ENCODE data around the gene SEZ6L2. TPM values are rescaled to one million over a fixed set of nuclear protein-coding genes. Genes with fewer than 3 reads are reported as not detected.

The SEZ6L2 gene
- total and polyA plus RNA-seq, 12 donors, result 0.17 to 1.2 (median 0.70) TPM; not detected in 1

DNA sequence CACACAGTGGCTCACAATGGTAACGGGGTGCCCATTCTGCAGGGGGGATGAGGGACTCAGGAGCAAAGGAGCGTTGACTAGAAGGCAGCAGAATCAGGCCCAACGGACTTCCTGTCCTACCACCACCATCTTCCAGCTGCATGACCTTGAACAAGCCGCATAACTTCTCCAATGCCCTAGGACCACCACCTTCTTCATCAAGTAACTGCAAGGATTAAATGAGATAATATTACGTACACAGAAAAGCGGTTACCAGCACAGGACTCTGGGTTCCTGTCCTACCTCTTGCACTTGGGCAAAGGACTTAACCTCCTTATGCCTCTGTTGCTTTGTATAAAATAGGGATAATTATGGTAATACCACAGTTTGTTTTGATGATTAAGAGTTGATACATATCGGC lies 5.6 kb upstream of the SEZ6L2 start:
- TF ChIP-seq, protein P1, sequence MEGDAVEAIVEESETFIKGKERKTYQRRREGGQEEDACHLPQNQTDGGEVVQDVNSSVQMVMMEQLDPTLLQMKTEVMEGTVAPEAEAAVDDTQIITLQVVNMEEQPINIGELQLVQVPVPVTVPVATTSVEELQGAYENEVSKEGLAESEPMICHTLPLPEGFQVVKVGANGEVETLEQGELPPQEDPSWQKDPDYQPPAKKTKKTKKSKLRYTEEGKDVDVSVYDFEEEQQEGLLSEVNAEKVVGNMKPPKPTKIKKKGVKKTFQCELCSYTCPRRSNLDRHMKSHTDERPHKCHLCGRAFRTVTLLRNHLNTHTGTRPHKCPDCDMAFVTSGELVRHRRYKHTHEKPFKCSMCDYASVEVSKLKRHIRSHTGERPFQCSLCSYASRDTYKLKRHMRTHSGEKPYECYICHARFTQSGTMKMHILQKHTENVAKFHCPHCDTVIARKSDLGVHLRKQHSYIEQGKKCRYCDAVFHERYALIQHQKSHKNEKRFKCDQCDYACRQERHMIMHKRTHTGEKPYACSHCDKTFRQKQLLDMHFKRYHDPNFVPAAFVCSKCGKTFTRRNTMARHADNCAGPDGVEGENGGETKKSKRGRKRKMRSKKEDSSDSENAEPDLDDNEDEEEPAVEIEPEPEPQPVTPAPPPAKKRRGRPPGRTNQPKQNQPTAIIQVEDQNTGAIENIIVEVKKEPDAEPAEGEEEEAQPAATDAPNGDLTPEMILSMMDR (IDR thresholded peaks at IDR 0.05), result no peak
- WGBS, 2 donors, result 94% methylated on average over 7 of the region's 7 CpGs
- DNase-seq (no peak), ATAC-seq (no peak)
- Histone ChIP-seq H3K4me3 (no peak overlapping the region), H3K4me1 (peaks cover 0 to 13% (median 8%) of the 10 kb centered on the region in 9 donors), H3K27ac (no peak overlapping the region), H3K36me3 (peaks cover 0 to 11% (median 0%) of the 10 kb centered on the region in 9 donors), H3K9me3 (no peaks in the 10 kb centered on the region), H3K27me3 (peaks cover 0 to 21% (median 7%) of the 10 kb centered on the region in 7 donors)
- intact Hi-C loops (cut with DNase I), result no loop called here

- no peak for DNase-seq
Observed at GRCh38 chr16:29903590-29903989, 4.2 kb upstream of the SEZ6L2 start.

DNA sequence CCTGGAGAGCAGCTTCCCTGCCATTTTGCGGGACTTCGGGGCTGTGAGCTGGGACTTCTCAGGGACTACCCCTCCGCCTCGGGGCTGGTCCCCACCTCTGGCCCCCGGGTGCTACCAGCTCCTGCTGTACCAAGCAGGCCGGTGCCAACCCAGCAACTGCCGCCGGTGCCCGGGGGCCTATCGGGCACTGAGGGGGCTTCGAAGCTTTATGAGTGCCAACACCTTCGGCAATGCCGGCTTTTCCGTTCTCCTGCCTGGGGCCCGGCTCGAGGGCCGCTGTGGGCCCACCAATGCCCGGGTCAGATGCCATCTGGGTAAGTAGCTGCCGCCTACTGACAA lies 2.2 kb upstream of the SEZ6L2 start:
- TF ChIP-seq, protein P1 (IDR thresholded peaks at IDR 0.05), result no peak
- DNase-seq (no peak), ATAC-seq (no peak)
- Histone ChIP-seq H3K36me3 (peaks cover 0 to 4% (median 0%) of the 10 kb centered on the region in 9 donors), H3K27me3 (peaks cover 6 to 52% (median 39%) of the 10 kb centered on the region in 7 donors), H3K27ac (no peak overlapping the region), H3K9me3 (no peaks in the 10 kb centered on the region), H3K4me1 (peaks cover 0 to 25% (median 13%) of the 10 kb centered on the region in 9 donors), H3K4me3 (peak overlapping the region in 1 of 10 donors; percentile 76)
- intact Hi-C loops (cut with DNase I), result no loop called here
- 86 to 88% methylated on average over 19 of the region's 19 CpGs for WGBS, 2 donors

More at GRCh38 chr16:29903590-29903989, 4.2 kb upstream of the SEZ6L2 start:
- H3K36me3 ChIP-seq, result peaks cover 0 to 11% (median 0%) of the 10 kb centered on the region in 9 donors
- H3K27me3 ChIP-seq, result peaks cover 3 to 32% (median 18%) of the 10 kb centered on the region in 7 donors
- no peaks in the 10 kb centered on the region for H3K9me3 ChIP-seq
- peaks cover 0 to 25% (median 13%) of the 10 kb centered on the region in 9 donors for H3K4me1 ChIP-seq
- TF ChIP-seq, protein P1 (IDR thresholded peaks at IDR 0.05), result no peak
- no peak overlapping the region for H3K4me3 ChIP-seq
- WGBS, 2 donors, result 47 to 62% methylated on average over 4 of the region's 4 CpGs
- intact Hi-C loops (cut with DNase I), result no loop called here
- ATAC-seq, result no peak
- H3K27ac ChIP-seq, result no peak overlapping the region

- Histone ChIP-seq H3K27me3 (peaks cover 6 to 57% (median 41%) of the 10 kb centered on the region in 7 donors), H3K9me3 (no peaks in the 10 kb centered on the region), H3K4me3 (peak overlapping the region in 9 of 10 donors; percentile 41 to 76 (median 66)), H3K36me3 (no peaks in the 10 kb centered on the region), H3K4me1 (peaks cover 0 to 25% (median 13%) of the 10 kb centered on the region in 9 donors), H3K27ac (no peak overlapping the region)
- WGBS, 2 donors, result 47 to 48% methylated on average over 31 of the region's 31 CpGs
- DNase-seq, result no peak
- intact Hi-C loops (cut with DNase I), result no loop called here
- TF ChIP-seq, protein P1 (IDR thresholded peaks at IDR 0.05), result no peak
- ATAC-seq, result no peak
Observed at GRCh38 chr16:29900888-29901606, 1.7 kb upstream of the SEZ6L2 start.
